Activated naive CD4-positive, alpha-beta T cell treated with anti-CD3 and anti-CD28 coated beads, Interleukin-2, amount 50 U/mL, for 72 hours (primary cell): ENCODE data around the gene GFM1. TPM values are rescaled to one million over a fixed set of nuclear protein-coding genes. Genes with fewer than 3 reads are reported as not detected.

Source experiments
- ATAC-seq, 2 donors: fragments of 150-1000 bp; cut with Tn5 transposase; 2 replicates each; pipeline ENCODE4 v1.10.0; 2021; ENCODE audit warnings: mild to moderate bottlenecking in 2 of 2, moderate library complexity in 2 of 2
- DNase-seq, 2 donors: peaks; one replicate each; pipeline ENCODE4 v3.0.0; 2021 to 2022; ENCODE audit warnings: low spot score in 2 of 2
- H3K27ac Mint-ChIP-seq, 2 donors: one replicate each; pipeline ENCODE4 v1.8.0; 2022; ENCODE audit warnings: mild to moderate bottlenecking in 2 of 2, mixed read lengths in 2 of 2
- H3K36me3 Mint-ChIP-seq, 2 donors: one replicate each; pipeline ENCODE4 v1.8.0; 2022; ENCODE audit warnings: mixed read lengths in 2 of 2
- H3K9me3 Mint-ChIP-seq, 2 donors: one replicate each; pipeline ENCODE4 v1.8.0; 2022; ENCODE audit warnings: mixed read lengths in 2 of 2
- total RNA-seq, 2 donors: library from RNA; stranded (reverse); gene quantifications; one replicate each; pipeline ENCODE4 v1.2.3, GENCODE V29; 2022

The GFM1 gene
- total RNA-seq, 2 donors from 2014 or later = 46.1 to 82.6 TPM

- H3K36me3 Mint-ChIP-seq = peaks cover 6 to 9% of the 10 kb centered on the region in 2 donors
- DNase-seq (no peak), ATAC-seq (no peak)
- H3K9me3 Mint-ChIP-seq = peaks cover 0 to 9% of the 10 kb centered on the region in 2 donors
- H3K27ac Mint-ChIP-seq = no peak overlapping the region
Measured at GRCh38 chr3:158733656-158734055, 89.3 kb downstream of the GFM1 start.

- Mint-ChIP-seq H3K36me3 (peaks cover 6 to 9% of the 10 kb centered on the region in 2 donors), H3K9me3 (peaks cover 0 to 9% of the 10 kb centered on the region in 2 donors), H3K27ac (no peak overlapping the region)
- DNase-seq (no peak), ATAC-seq (no peak)
Measured at GRCh38 chr3:158735296-158736033, 91.1 kb downstream of the GFM1 start.

GRCh38 chr3:158737410-158737809, 93.1 kb downstream of the GFM1 start:
- DNase-seq = no peak
- ATAC-seq = peak in 1 of 2 donors; percentile 66
- no peak overlapping the region for H3K27ac Mint-ChIP-seq
- peaks cover 6 to 9% of the 10 kb centered on the region in 2 donors for H3K36me3 Mint-ChIP-seq
- peaks cover 0 to 9% of the 10 kb centered on the region in 2 donors for H3K9me3 Mint-ChIP-seq

- Mint-ChIP-seq H3K27ac (no peak overlapping the region), H3K9me3 (peaks cover 0 to 9% of the 10 kb centered on the region in 2 donors), H3K36me3 (peaks cover 6 to 9% of the 10 kb centered on the region in 2 donors)
- no peak for DNase-seq
- ATAC-seq = peak in 1 of 2 donors; percentile 40
Measured at GRCh38 chr3:158737976-158738615, 93.8 kb downstream of the GFM1 start.

GRCh38 chr3:158738653-158739052, 94.3 kb downstream of the GFM1 start:
- Mint-ChIP-seq H3K27ac (no peak overlapping the region), H3K36me3 (peaks cover 6 to 9% of the 10 kb centered on the region in 2 donors)
- no peak for DNase-seq

GRCh38 chr3:158739078-158739477, 94.8 kb downstream of the GFM1 start:
- ATAC-seq (no peak), DNase-seq (no peak)
- Mint-ChIP-seq H3K36me3 (peaks cover 6 to 9% of the 10 kb centered on the region in 2 donors), H3K9me3 (peaks cover 0 to 9% of the 10 kb centered on the region in 2 donors), H3K27ac (peak overlapping the region in 1 of 2 donors; percentile 44)

More at GRCh38 chr3:158738653-158739052, 94.3 kb downstream of the GFM1 start:
- no peak for ATAC-seq
- peaks cover 0 to 9% of the 10 kb centered on the region in 2 donors for H3K9me3 Mint-ChIP-seq

GRCh38 chr3:158739661-158740060, 95.3 kb downstream of the GFM1 start:
- Mint-ChIP-seq H3K36me3 (peaks cover 9 to 10% of the 10 kb centered on the region in 2 donors), H3K27ac (no peak overlapping the region), H3K9me3 (peaks cover 0 to 9% of the 10 kb centered on the region in 2 donors)
- DNase-seq = no peak
- no peak for ATAC-seq

Other genes with a start within 250 kb of the GFM1 start
- 1 to 10 TPM; 1.2 to 1.7 TPM for gene MLF1, start 73.3 kb upstream of the GFM1 start, total RNA-seq
- gene LXN, start 28.1 kb downstream of the GFM1 start, total RNA-seq = 10 to 100 TPM in 1 of 2 donors, 1 to 10 TPM in 1; 1.4 to 15.2 TPM
- not detected for gene RARRES1, start 87.9 kb downstream of the GFM1 start, total RNA-seq
- gene MFSD1, start 157.5 kb downstream of the GFM1 start, total RNA-seq = 10 to 100 TPM; 17.6 to 21.8 TPM